GM19397 (cell line): ENCODE measurements around the gene CARD14.
"Not testable (repeated sequence)": the region's sequence is repeated elsewhere in the genome, so short reads cannot be mapped to it uniquely, and the experiment has no call there.

ENCODE experiments used
- ATAC-seq: cut with Tn5 transposase; IDR thresholded peaks from one replicate; pipeline ENCODE4 v1.9.1; 2021; ENCODE audit warnings: mild to moderate bottlenecking, moderate library complexity; ENCODE audit not compliant: unreplicated experiment

The CARD14 gene

DNA sequence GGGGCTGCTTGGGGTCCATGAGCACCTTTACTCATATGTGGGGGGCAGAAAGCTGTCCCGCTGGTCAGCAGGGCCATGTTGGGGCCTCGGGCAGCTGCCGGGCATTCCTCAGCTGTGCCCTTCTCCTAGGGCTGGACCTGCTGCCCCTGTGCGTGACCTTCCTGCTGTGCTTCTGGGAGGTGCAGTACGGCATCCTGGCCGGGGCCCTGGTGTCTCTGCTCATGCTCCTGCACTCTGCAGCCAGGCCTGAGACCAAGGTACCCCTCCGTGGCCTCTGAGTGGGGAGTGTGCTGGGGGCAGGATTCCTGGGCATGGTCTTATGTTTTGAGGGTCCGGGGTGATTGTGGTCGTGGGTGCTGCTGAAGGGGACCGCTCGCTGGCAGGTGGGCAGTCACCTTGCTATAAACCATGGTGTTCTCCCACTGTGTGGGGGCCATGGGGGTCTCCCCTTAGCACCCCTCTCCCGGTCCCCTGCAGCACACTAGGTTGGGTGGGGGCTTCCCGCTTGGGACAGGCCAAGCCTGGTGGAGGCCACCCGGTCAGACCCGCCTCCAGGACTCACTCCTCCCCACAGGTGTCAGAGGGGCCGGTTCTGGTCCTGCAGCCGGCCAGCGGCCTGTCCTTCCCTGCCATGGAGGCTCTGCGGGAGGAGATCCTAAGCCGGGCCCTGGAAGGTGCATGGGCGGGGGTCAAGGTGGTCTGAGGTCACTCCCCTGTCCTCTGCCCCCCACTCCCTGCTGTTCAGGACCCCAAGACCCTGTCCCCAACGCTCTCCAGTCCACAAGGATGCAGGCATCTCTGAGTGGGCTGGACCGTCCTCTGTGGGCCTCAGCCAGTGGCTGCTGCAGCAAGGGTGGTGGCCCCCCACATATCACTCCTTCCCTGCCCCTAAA lies 78.4 kb downstream of the CARD14 start:
- no peak for ATAC-seq

GRCh38 chr17:80248894-80249710 lies 79.3 kb downstream of the CARD14 start:
- ATAC-seq: no peak

GRCh38 chr17:80251966-80252365 lies 82.1 kb downstream of the CARD14 start:
- ATAC-seq: no peak

- no peak for ATAC-seq
Observed at GRCh38 chr17:80252871-80253270, 83.0 kb downstream of the CARD14 start.

GRCh38 chr17:80253631-80254395 lies 84.0 kb downstream of the CARD14 start:
- no peak for ATAC-seq

DNA sequence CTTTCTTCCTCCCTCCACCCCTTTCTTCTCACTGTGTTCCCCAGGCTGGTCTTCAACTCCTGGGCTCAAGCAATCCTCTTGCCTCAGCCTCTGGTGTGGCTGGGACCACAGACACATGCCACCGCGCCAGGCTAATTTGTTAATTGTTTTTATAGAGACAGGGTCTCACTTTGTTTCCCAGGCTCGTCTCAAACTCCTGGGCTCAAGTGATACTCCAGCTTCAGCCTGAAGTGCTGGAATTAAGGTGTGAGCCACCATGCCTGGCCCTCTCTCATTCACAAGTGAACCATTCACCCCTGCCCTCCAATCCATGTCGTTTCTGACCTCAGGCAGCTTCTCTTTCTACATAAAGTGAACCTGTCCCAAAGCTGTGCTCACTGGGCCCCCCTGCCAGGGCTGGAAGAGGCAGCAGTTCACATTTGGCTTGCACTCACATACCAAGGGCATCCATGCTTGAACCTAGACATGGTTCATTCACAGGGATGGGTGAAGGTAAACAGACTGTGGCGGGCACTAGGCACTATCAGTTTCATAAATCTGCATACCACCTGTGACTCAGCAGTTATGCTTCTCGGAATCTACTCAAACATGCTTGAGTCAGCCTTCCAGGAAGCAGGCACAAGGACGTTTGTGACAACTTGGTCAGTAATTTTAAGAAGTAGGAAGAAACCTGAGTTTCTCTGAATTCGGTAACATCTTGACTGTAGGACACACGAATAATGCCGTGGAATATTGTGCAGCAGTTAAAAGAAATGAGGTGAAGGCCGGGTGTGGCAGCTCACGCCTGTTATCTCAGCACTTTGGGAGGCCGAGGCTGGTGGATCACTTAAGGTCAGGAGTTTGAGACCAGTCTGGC lies 84.8 kb downstream of the CARD14 start:
- ATAC-seq: no peak

DNA sequence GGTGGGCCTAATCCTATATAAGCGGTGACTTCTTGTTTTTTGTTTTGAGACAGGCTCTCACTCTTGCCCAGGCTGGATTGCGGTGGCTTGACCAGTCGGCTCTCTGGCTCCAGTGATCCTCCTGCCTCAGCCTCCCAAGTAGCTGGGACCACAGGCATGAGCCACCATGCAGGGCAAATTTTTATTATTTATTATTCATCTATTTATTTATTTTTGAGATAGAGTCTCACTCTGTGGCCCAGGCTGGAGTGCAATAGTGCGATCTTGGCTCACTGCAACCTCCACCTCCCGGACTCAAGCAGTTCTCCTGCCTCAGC lies 86.2 kb downstream of the CARD14 start:
- no peak for ATAC-seq

- no peak for ATAC-seq
Observed at GRCh38 chr17:80257716-80258213, 87.9 kb downstream of the CARD14 start.

DNA sequence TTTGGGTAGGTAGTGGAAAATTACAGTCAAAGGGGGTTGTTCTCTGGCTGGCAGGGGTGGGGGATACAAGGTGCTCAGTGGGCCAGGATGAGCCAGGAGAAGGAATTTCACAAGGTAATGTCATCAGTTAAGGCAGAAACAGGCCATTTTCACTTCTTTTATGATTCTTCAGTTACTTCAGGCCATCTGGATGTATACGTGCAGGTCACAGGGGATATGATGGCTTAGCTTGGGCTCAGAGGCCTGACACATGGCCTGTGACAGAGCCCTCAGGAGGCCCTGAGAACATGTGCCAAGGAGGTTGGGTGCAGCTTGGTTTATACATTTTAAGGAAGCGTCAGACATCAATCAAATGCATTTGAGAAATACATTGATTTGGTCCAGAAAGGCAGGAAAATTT lies 88.5 kb downstream of the CARD14 start:
- not testable (repeated sequence) for ATAC-seq
